Right lobe of liver (tissue), 4 donors: ENCODE data around the gene EDIL3.

Source experiments
- POLR2A ChIP-seq: fragments of 450-650 bp; IDR thresholded peaks from one replicate; pipeline ENCODE4 v1.6.1; 2017; ENCODE audit warnings: antibody characterized with exemption, mild to moderate bottlenecking
- TF ChIP-seq, protein P1 (sequence below), 4 donors: fragments of 200-600 bp in 3 of 4; fragments of 450-650 bp in 1 of 4; IDR thresholded peaks; one replicate each; pipeline versions ENCODE4 v1.5.1 to v1.8.0; 2016 to 2022; ENCODE audit warnings: antibody characterized with exemption in 4 of 4, mild to moderate bottlenecking in 2 of 4
- donor health status: DM: no; HTN: no; CAD: no.
- donor health status: DM: no; HTN: no; CAD: no.
- donor health status: DM: no; HTN: yes; CAD: no.

DNA sequence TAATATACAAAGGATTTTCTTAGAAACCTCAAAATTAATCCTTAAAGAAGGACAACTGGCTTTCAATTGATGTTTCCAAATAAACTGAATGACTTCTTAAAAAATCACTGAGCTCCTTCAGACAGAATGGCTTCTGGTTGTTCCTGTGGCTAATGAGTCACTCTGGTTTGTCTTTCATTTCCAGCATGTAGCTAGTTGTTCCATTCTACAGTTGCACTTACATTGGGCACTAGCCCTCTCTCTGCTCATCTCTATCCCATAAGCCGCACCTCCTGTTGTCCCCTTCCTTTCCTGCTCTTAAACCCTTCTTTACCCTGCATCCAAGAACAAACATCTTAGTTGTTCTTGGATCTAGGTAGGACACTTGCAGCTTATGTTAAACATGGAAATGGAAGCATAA, 428.8 kb downstream of the EDIL3 start:
- TF ChIP-seq, protein P1, sequence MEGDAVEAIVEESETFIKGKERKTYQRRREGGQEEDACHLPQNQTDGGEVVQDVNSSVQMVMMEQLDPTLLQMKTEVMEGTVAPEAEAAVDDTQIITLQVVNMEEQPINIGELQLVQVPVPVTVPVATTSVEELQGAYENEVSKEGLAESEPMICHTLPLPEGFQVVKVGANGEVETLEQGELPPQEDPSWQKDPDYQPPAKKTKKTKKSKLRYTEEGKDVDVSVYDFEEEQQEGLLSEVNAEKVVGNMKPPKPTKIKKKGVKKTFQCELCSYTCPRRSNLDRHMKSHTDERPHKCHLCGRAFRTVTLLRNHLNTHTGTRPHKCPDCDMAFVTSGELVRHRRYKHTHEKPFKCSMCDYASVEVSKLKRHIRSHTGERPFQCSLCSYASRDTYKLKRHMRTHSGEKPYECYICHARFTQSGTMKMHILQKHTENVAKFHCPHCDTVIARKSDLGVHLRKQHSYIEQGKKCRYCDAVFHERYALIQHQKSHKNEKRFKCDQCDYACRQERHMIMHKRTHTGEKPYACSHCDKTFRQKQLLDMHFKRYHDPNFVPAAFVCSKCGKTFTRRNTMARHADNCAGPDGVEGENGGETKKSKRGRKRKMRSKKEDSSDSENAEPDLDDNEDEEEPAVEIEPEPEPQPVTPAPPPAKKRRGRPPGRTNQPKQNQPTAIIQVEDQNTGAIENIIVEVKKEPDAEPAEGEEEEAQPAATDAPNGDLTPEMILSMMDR (IDR thresholded peaks at IDR 0.05): no peak
- no peak for TF ChIP-seq POLR2A
